ENCODE data around the gene TRIOBP. TPM values are rescaled to one million over a fixed set of nuclear protein-coding genes. Genes with fewer than 3 reads are reported as not detected.

TRIOBP gene
- total RNA-seq, 2 experiments from 2014 or later: 9.0 to 10.1 TPM

- ChIA-PET POLR2A (no interaction called here), CTCF (no interaction called here)
- Histone ChIP-seq H3K27me3 (ENCODE audit: control insufficient read depth in 1 of 2, insufficient read depth in 2 of 2, low read length in 2 of 2) (no peaks in the 10 kb centered on the region), H3K4me3 (ENCODE audit: low read length) (no peak overlapping the region), H3K4me1 (ENCODE audit: insufficient read depth, low read length) (peaks cover 5% of the 10 kb centered on the region), H3K27ac (ENCODE audit: low read depth in 1 of 2, low read length in 2 of 2) (no peak overlapping the region), H3K9me3 (ENCODE audit: control insufficient read depth in 1 of 2, insufficient read depth in 1 of 2, low read length in 2 of 2) (no peaks in the 10 kb centered on the region), H3K36me3 (ENCODE audit: insufficient read depth, low read length) (no peaks in the 10 kb centered on the region)
- ATAC-seq (ENCODE audit: poor library complexity) (no peak), DNase-seq (peak in 3 of 14 experiments; percentile 24 to 61 (median 47))
- H3K27ac Mint-ChIP-seq: no peak overlapping the region
- H3K4me1 Mint-ChIP-seq (ENCODE audit: low read depth): peaks cover 5% of the 10 kb centered on the region
- no peaks in the 10 kb centered on the region for H3K9me3 Mint-ChIP-seq
- H3K36me3 Mint-ChIP-seq (ENCODE audit: low read depth): no peaks in the 10 kb centered on the region
- no peaks in the 10 kb centered on the region for H3K27me3 Mint-ChIP-seq
- H3K4me3 Mint-ChIP-seq: no peak overlapping the region
- TF ChIP-seq CTCF (IDR thresholded peaks at IDR 0.05): no peak
- intact Hi-C loops (cut with DNase I, micrococcal nuclease): no loop called here
Measured at GRCh38 chr22:37739611-37740049, 42.8 kb downstream of the TRIOBP start.

DNA sequence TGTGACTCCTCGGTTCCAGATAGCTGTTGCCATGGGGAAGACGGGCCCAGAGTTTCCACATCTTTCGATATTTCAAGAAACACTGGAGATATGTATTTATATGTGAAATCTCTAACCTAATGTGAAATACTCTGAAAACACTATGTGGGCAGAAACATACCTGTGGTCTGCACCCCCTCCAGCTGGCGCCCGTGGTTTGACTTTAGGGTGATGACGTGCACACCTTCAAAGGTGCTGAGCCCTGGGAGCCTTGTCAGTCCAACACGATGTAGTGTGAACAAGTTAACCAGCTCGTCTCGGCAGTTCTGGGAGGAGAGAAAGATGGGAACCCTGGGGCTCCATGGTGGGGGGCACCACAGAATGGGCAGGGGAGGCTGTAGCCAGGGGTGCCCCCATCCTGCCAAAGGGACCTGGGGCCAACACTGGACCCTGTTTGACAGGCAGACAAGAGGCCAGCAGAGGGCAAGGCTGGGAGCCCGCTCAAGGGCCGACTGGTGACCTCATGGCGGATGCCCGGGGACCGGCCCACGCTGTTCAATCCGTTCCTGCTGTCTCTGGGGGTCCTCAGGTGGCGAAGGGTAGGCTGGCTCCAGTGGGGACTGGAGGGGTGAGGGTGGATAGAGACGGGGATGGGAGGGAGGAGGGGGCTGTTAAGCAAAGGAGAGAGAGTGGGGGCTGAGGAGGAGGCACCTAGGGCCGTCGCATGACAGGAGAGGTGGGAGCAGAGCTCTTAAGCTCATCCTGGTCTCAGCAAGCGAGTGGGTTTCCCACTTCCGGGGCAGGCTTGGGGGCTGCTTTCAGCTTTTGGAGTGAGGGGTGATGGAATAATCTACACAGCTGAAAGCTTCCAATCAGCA is 43.8 kb downstream of the TRIOBP start:
- H3K27me3 Mint-ChIP-seq: no peaks in the 10 kb centered on the region
- ATAC-seq (ENCODE audit: poor library complexity) (peak; percentile 62), DNase-seq (peak in 1 of 14 experiments; percentile 4)
- CTCF ChIA-PET: no interaction called here
- peaks cover 12% of the 10 kb centered on the region for H3K4me1 Mint-ChIP-seq (ENCODE audit: low read depth)
- POLR2A ChIA-PET: no interaction called here
- no peak overlapping the region for H3K4me3 Mint-ChIP-seq
- Histone ChIP-seq H3K27me3 (ENCODE audit: control insufficient read depth in 1 of 2, insufficient read depth in 2 of 2, low read length in 2 of 2) (no peaks in the 10 kb centered on the region), H3K9me3 (ENCODE audit: control insufficient read depth in 1 of 2, insufficient read depth in 1 of 2, low read length in 2 of 2) (no peaks in the 10 kb centered on the region), H3K36me3 (ENCODE audit: insufficient read depth, low read length) (no peaks in the 10 kb centered on the region), H3K4me1 (ENCODE audit: insufficient read depth, low read length) (peaks cover 12% of the 10 kb centered on the region), H3K27ac (ENCODE audit: low read depth in 1 of 2, low read length in 2 of 2) (no peak overlapping the region), H3K4me3 (ENCODE audit: low read length) (no peak overlapping the region)
- intact Hi-C loops (cut with DNase I, micrococcal nuclease): no loop called here
- H3K27ac Mint-ChIP-seq: no peak overlapping the region
- no peaks in the 10 kb centered on the region for H3K9me3 Mint-ChIP-seq
- H3K36me3 Mint-ChIP-seq (ENCODE audit: low read depth): peaks cover 4% of the 10 kb centered on the region
- no peak for TF ChIP-seq CTCF (IDR thresholded peaks at IDR 0.05)

- Mint-ChIP-seq H3K36me3 (ENCODE audit: low read depth) (peaks cover 4% of the 10 kb centered on the region), H3K27me3 (no peaks in the 10 kb centered on the region), H3K9me3 (no peaks in the 10 kb centered on the region), H3K27ac (no peak overlapping the region), H3K4me3 (peak overlapping the region; percentile 11), H3K4me1 (ENCODE audit: low read depth) (peaks cover 12% of the 10 kb centered on the region)
- Histone ChIP-seq H3K4me1 (ENCODE audit: insufficient read depth, low read length) (peaks cover 12% of the 10 kb centered on the region), H3K27me3 (ENCODE audit: control insufficient read depth in 1 of 2, insufficient read depth in 2 of 2, low read length in 2 of 2) (no peaks in the 10 kb centered on the region), H3K4me3 (ENCODE audit: low read length) (no peak overlapping the region), H3K27ac (ENCODE audit: low read depth in 1 of 2, low read length in 2 of 2) (no peak overlapping the region), H3K36me3 (ENCODE audit: insufficient read depth, low read length) (no peaks in the 10 kb centered on the region), H3K9me3 (ENCODE audit: control insufficient read depth in 1 of 2, insufficient read depth in 1 of 2, low read length in 2 of 2) (no peaks in the 10 kb centered on the region)
- DNase-seq (peak in 3 of 14 experiments; percentile 5 to 53 (median 50)), ATAC-seq (ENCODE audit: poor library complexity) (no peak)
- intact Hi-C loops (cut with DNase I, micrococcal nuclease): no loop called here
- CTCF ChIA-PET: no interaction called here
- POLR2A ChIA-PET: no interaction called here
- TF ChIP-seq CTCF (IDR thresholded peaks at IDR 0.05): no peak
Measured at GRCh38 chr22:37741312-37741795, 44.5 kb downstream of the TRIOBP start.

Data from CD4-positive, alpha-beta T cell (primary cell).